Esophagus (tissue), 2 donors: ENCODE results near the gene UXS1. TPM values are rescaled to one million over a fixed set of nuclear protein-coding genes. Genes with fewer than 3 reads are reported as not detected.
"Not testable (repeated sequence)": the region's sequence is repeated elsewhere in the genome, so short reads cannot be mapped to it uniquely, and the experiment has no call there.

Experiments used
- H3K27ac ChIP-seq, 2 donors: one replicate each; pipeline ENCODE4 v1.5.1; 2013; ENCODE audit warnings: low read depth in 2 of 2, mild to moderate bottlenecking in 2 of 2, inconsistent platforms in 1 of 2, low read length in 1 of 2, moderate library complexity in 1 of 2
- H3K27me3 ChIP-seq, 2 donors: one replicate each; pipeline ENCODE4 v1.6.1; 2013; ENCODE audit warnings: low read length in 2 of 2, control low read depth in 1 of 2, mild to moderate bottlenecking in 1 of 2; ENCODE audit not compliant: insufficient read depth in 2 of 2, control insufficient read depth in 1 of 2
- H3K36me3 ChIP-seq, 2 donors: one replicate each; pipeline ENCODE4 v1.6.1; 2013; ENCODE audit warnings: low read length in 1 of 2; ENCODE audit not compliant: control insufficient read depth in 2 of 2, insufficient read depth in 2 of 2
- H3K4me1 ChIP-seq, 2 donors: one replicate each; pipeline ENCODE4 v1.6.1; 2013; ENCODE audit warnings: low read length in 1 of 2; ENCODE audit not compliant: control insufficient read depth in 2 of 2, insufficient read depth in 2 of 2
- H3K4me3 ChIP-seq, 2 donors: one replicate each; pipeline ENCODE4 v1.5.1; 2013; ENCODE audit warnings: low read length in 2 of 2, mild to moderate bottlenecking in 2 of 2, low read depth in 1 of 2, moderate library complexity in 1 of 2
- H3K9me3 ChIP-seq, 2 donors: one replicate each; pipeline ENCODE4 v1.6.1; 2013; ENCODE audit warnings: mild to moderate bottlenecking in 2 of 2, low read depth in 1 of 2, low read length in 1 of 2, moderate library complexity in 1 of 2; ENCODE audit not compliant: control insufficient read depth in 2 of 2, insufficient read depth in 1 of 2
- WGBS, 2 donors: extraction: QIAGEN DNeasy Blood & Tissue Kit; methylation state at CpG; one replicate each; pipeline ENCODE4 v1.1.7; 2013; 5-methylcytosine and 5-hydroxymethylcytosine counted together
- polyA plus RNA-seq, 2 donors: library from polyadenylated mRNA; stranded (reverse); fragments of 200-250 nt; gene quantifications; one replicate each; pipeline ENCODE4 v1.2.3, GENCODE V29; 2013
- donor health status: healthy with polysubstance abuse.
- donor health status: Bipolar disorder and iron deficiency.

Gene UXS1
- polyA plus RNA-seq, 2 donors = 12.0 to 16.5 TPM

- 82 to 87% methylated on average over 1 of the region's 1 CpG for WGBS, 2 donors
- Histone ChIP-seq H3K9me3 (no peaks in the 10 kb centered on the region), H3K27me3 (no peaks in the 10 kb centered on the region), H3K27ac (no peak overlapping the region), H3K36me3 (no peaks in the 10 kb centered on the region), H3K4me1 (no peaks in the 10 kb centered on the region), H3K4me3 (no peak overlapping the region)
Measured at GRCh38 chr2:106208399-106208798, 14.3 kb upstream of the UXS1 start.

GRCh38 chr2:106207246-106207645 lies 13.1 kb upstream of the UXS1 start:
- H3K4me3 ChIP-seq = no peak overlapping the region
- no peaks in the 10 kb centered on the region for H3K9me3 ChIP-seq

GRCh38 chr2:106205488-106205887 lies 11.4 kb upstream of the UXS1 start:
- H3K4me1 ChIP-seq = no peaks in the 10 kb centered on the region
- H3K4me3 ChIP-seq = no peak overlapping the region
- no peaks in the 10 kb centered on the region for H3K36me3 ChIP-seq
- no peaks in the 10 kb centered on the region for H3K9me3 ChIP-seq
- no peak overlapping the region for H3K27ac ChIP-seq
- H3K27me3 ChIP-seq = no peaks in the 10 kb centered on the region
- whole genome bisulfite sequencing, 2 donors = 56 to 62% methylated on average over 4 to 5 of the region's 5 CpGs

More at GRCh38 chr2:106207246-106207645, 13.1 kb upstream of the UXS1 start:
- Histone ChIP-seq H3K36me3 (no peaks in the 10 kb centered on the region), H3K27me3 (no peaks in the 10 kb centered on the region), H3K27ac (no peak overlapping the region), H3K4me1 (no peaks in the 10 kb centered on the region)
- WGBS, 2 donors = 91 to 93% methylated on average over 2 of the region's 2 CpGs

DNA sequence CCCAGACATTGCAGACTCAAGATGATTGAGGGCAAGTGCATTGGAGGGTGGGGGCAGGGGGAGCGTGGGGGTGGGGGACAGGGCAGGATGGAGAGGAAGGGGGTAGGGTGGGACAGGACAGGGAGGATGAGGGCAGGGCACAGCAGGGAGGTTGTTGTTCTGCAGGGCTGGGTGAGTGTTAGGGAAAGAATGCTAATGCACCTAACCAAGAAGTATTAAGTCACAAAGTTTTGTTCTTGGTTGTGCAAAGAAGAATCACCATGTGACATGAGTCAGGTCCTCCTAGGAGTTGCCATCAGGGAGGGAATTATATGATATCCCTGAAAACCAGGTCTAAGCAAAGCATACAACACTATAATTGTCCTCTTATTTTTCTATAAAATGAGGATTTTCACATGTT lies 10.4 kb upstream of the UXS1 start:
- H3K4me1 ChIP-seq, H3K9me3 ChIP-seq, H3K4me3 ChIP-seq, H3K27me3 ChIP-seq, H3K27ac ChIP-seq, H3K36me3 ChIP-seq: not testable (repeated sequence)
- 67% methylated on average over 1 of the region's 1 CpG for WGBS, 2 donors

DNA sequence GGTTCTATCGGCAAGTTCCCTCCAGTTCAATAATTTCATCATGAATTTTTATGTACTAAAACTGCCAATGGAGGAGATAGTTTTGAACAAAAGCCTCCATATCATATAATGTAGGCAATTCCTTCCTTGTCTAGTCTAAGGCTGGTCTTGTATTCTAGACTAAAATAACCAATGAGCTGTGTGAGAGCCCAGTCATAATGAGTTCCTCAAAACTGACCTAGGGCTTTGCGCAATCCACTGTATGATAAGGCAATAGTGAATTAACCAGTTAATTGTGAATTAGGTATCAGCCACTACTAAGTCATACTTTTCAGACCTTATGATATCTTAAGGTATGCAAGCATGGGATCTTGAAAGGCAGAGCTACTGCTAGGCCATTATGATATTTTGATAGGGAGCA lies 7.6 kb upstream of the UXS1 start:
- whole genome bisulfite sequencing, 2 donors = 87 to 99% methylated on average over 2 of the region's 2 CpGs
- Histone ChIP-seq H3K4me1 (no peaks in the 10 kb centered on the region), H3K27ac (no peak overlapping the region), H3K4me3 (no peak overlapping the region), H3K36me3 (no peaks in the 10 kb centered on the region), H3K9me3 (no peaks in the 10 kb centered on the region), H3K27me3 (no peaks in the 10 kb centered on the region)

- H3K4me3 ChIP-seq = no peak overlapping the region
- peaks cover 0 to 2% of the 10 kb centered on the region in 2 donors for H3K4me1 ChIP-seq
- no peak overlapping the region for H3K27ac ChIP-seq
- no peaks in the 10 kb centered on the region for H3K9me3 ChIP-seq
- no peaks in the 10 kb centered on the region for H3K36me3 ChIP-seq
- no peaks in the 10 kb centered on the region for H3K27me3 ChIP-seq
- WGBS, 2 donors = 37 to 40% methylated on average over 3 of the region's 3 CpGs
Measured at GRCh38 chr2:106197878-106198277, 3.8 kb upstream of the UXS1 start.

- Histone ChIP-seq H3K27me3 (no peaks in the 10 kb centered on the region), H3K27ac (no peak overlapping the region), H3K4me1 (peaks cover 0 to 5% of the 10 kb centered on the region in 2 donors), H3K9me3 (no peaks in the 10 kb centered on the region), H3K36me3 (no peaks in the 10 kb centered on the region), H3K4me3 (no peak overlapping the region)
- WGBS, 2 donors = 79 to 82% methylated on average over 6 of the region's 6 CpGs
Measured at GRCh38 chr2:106195981-106196380, 1.9 kb upstream of the UXS1 start.

GRCh38 chr2:106195456-106195855 lies 1.4 kb upstream of the UXS1 start:
- H3K9me3 ChIP-seq = no peaks in the 10 kb centered on the region
- no peaks in the 10 kb centered on the region for H3K27me3 ChIP-seq
- WGBS, 2 donors = 88 to 91% methylated on average over 6 of the region's 6 CpGs
- H3K27ac ChIP-seq = no peak overlapping the region
- peak overlapping the region in 1 of 2 donors; percentile 85 for H3K4me3 ChIP-seq
- H3K4me1 ChIP-seq = peaks cover 0 to 5% of the 10 kb centered on the region in 2 donors
- no peaks in the 10 kb centered on the region for H3K36me3 ChIP-seq

DNA sequence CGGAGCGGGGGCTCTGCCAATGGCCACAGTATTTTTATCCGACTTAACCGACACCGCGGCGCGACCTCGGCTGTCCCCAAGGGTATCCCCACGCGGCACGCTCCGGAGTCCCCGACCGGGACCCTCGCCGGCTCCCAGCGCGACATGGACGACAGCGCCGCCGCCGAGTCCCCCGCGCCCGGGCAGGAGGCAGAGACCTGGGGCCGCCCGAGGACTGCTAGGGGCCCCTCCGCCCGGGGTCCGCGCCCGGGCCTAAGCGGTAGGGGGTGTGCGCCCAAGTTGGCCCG lies 468 bp downstream of the UXS1 start:
- H3K27me3 ChIP-seq = no peaks in the 10 kb centered on the region
- no peaks in the 10 kb centered on the region for H3K36me3 ChIP-seq
- 0 to 1% methylated on average over 36 to 37 of the region's 37 CpGs for WGBS, 2 donors
- peak overlapping the region; percentile 79 to 85 for H3K4me3 ChIP-seq
- H3K27ac ChIP-seq = peak overlapping the region; percentile 69 to 85
- H3K4me1 ChIP-seq = peaks cover 0 to 7% of the 10 kb centered on the region in 2 donors
- no peaks in the 10 kb centered on the region for H3K9me3 ChIP-seq

GRCh38 chr2:106192752-106193689 lies 1.1 kb downstream of the UXS1 start:
- 1% methylated on average over 29 to 30 of the region's 30 CpGs for WGBS, 2 donors
- Histone ChIP-seq H3K36me3 (peaks cover 0 to 3% of the 10 kb centered on the region in 2 donors), H3K9me3 (no peaks in the 10 kb centered on the region), H3K4me1 (peaks cover 0 to 7% of the 10 kb centered on the region in 2 donors), H3K27me3 (no peaks in the 10 kb centered on the region), H3K27ac (peak overlapping the region; percentile 69 to 85), H3K4me3 (peak overlapping the region; percentile 79 to 85)
